AG09319 (cell line): ENCODE results near the gene ZFP91.

Experiments
- DNase-seq: peaks from one replicate; pipeline ENCODE4 v3.0.0-alpha.2; 2010; ENCODE audit warnings: low read depth; ENCODE audit errors: extremely low read depth
- CTCF ChIP-seq: IDR thresholded peaks from 2 replicates; pipeline ENCODE4 v1.5.1; 2011; ENCODE audit warnings: low read depth, mild to moderate bottlenecking, inconsistent platforms, low read length, moderate library complexity

The ZFP91 gene

GRCh38 chr11:58632510-58632909 is 53.6 kb downstream of the ZFP91 start:
- DNase-seq: no peak

GRCh38 chr11:58636587-58636986 is 57.7 kb downstream of the ZFP91 start:
- TF ChIP-seq CTCF: no peak
- no peak for DNase-seq

More at GRCh38 chr11:58632510-58632909, 53.6 kb downstream of the ZFP91 start:
- TF ChIP-seq CTCF: no peak

GRCh38 chr11:58637371-58637770 is 58.5 kb downstream of the ZFP91 start:
- DNase-seq: no peak
- TF ChIP-seq CTCF: no peak

GRCh38 chr11:58639103-58639502 is 60.2 kb downstream of the ZFP91 start:
- DNase-seq: no peak
- no peak for TF ChIP-seq CTCF

- no peak for DNase-seq
- no peak for TF ChIP-seq CTCF
Observed at GRCh38 chr11:58639669-58640068, 60.8 kb downstream of the ZFP91 start.

- no peak for DNase-seq
- TF ChIP-seq CTCF: no peak
Observed at GRCh38 chr11:58640386-58641023, 61.6 kb downstream of the ZFP91 start.

GRCh38 chr11:58641341-58641740 is 62.5 kb downstream of the ZFP91 start:
- TF ChIP-seq CTCF: no peak
- DNase-seq: no peak
